ENCODE data around the gene MAPRE2.
"Not testable (repeated sequence)": the region's sequence is repeated elsewhere in the genome, so short reads cannot be mapped to it uniquely, and the experiment has no call there.

The MAPRE2 gene

GRCh38 chr18:35143622-35144596, 102.7 kb downstream of the MAPRE2 start:
- Histone ChIP-seq H3K27ac (no peak overlapping the region), H3K27me3 (ENCODE audit: insufficient read depth, low read depth, severe bottlenecking) (no peaks in the 10 kb centered on the region), H3K9me3 (ENCODE audit: severe bottlenecking) (no peaks in the 10 kb centered on the region), H3K4me3 (ENCODE audit: low read depth, low read length) (no peak overlapping the region), H3K36me3 (no peaks in the 10 kb centered on the region)
- peak; percentile 60 for DNase-seq
- TF ChIP-seq, protein P1, sequence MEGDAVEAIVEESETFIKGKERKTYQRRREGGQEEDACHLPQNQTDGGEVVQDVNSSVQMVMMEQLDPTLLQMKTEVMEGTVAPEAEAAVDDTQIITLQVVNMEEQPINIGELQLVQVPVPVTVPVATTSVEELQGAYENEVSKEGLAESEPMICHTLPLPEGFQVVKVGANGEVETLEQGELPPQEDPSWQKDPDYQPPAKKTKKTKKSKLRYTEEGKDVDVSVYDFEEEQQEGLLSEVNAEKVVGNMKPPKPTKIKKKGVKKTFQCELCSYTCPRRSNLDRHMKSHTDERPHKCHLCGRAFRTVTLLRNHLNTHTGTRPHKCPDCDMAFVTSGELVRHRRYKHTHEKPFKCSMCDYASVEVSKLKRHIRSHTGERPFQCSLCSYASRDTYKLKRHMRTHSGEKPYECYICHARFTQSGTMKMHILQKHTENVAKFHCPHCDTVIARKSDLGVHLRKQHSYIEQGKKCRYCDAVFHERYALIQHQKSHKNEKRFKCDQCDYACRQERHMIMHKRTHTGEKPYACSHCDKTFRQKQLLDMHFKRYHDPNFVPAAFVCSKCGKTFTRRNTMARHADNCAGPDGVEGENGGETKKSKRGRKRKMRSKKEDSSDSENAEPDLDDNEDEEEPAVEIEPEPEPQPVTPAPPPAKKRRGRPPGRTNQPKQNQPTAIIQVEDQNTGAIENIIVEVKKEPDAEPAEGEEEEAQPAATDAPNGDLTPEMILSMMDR (IDR thresholded peaks at IDR 0.05; ENCODE audit: low read depth, low read length): peak; percentile 88

GRCh38 chr18:35144698-35145097, 103.5 kb downstream of the MAPRE2 start:
- no peaks in the 10 kb centered on the region for H3K36me3 ChIP-seq
- no peak for DNase-seq

DNA sequence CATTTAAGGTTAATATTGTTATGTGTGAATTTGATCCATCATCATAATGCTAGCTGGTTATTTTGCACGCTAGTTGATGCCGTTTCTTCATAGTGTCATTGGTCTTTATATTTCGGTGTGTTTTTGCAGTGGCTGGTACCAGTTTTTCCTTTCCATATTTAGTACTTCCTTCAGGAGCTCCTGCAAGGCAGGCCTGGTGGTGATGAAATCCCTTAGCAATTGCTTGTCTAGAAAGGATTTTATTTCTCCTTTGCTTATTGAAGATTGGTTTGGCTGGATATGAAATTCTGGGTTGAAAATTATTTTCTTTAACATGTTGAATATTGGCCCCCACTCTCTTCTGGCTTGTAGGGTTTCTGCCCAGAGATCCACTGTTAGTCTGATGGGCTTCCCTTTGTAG, 109.0 kb downstream of the MAPRE2 start:
- not testable (repeated sequence) for DNase-seq; H3K36me3 ChIP-seq; H3K9me3 ChIP-seq (ENCODE audit: severe bottlenecking); H3K27me3 ChIP-seq (ENCODE audit: insufficient read depth, low read depth, severe bottlenecking); H3K4me3 ChIP-seq (ENCODE audit: low read depth, low read length); H3K27ac ChIP-seq

More at GRCh38 chr18:35144698-35145097, 103.5 kb downstream of the MAPRE2 start:
- TF ChIP-seq, protein P1 (IDR thresholded peaks at IDR 0.05; ENCODE audit: low read depth, low read length): no peak
- Histone ChIP-seq H3K27me3 (ENCODE audit: insufficient read depth, low read depth, severe bottlenecking) (no peaks in the 10 kb centered on the region), H3K9me3 (ENCODE audit: severe bottlenecking) (no peaks in the 10 kb centered on the region), H3K4me3 (ENCODE audit: low read depth, low read length) (no peak overlapping the region), H3K27ac (no peak overlapping the region)

GRCh38 chr18:35153609-35154272, 112.5 kb downstream of the MAPRE2 start:
- no peaks in the 10 kb centered on the region for H3K36me3 ChIP-seq
- H3K27me3 ChIP-seq (ENCODE audit: insufficient read depth, low read depth, severe bottlenecking): no peaks in the 10 kb centered on the region
- H3K4me3 ChIP-seq (ENCODE audit: low read depth, low read length): no peak overlapping the region
- DNase-seq: no peak
- TF ChIP-seq, protein P1 (IDR thresholded peaks at IDR 0.05; ENCODE audit: low read depth, low read length): no peak
- no peaks in the 10 kb centered on the region for H3K9me3 ChIP-seq (ENCODE audit: severe bottlenecking)
- no peak overlapping the region for H3K27ac ChIP-seq

GRCh38 chr18:35155398-35156117, 114.3 kb downstream of the MAPRE2 start:
- Histone ChIP-seq H3K27me3 (ENCODE audit: insufficient read depth, low read depth, severe bottlenecking) (no peaks in the 10 kb centered on the region), H3K36me3 (no peaks in the 10 kb centered on the region), H3K4me3 (ENCODE audit: low read depth, low read length) (no peak overlapping the region), H3K9me3 (ENCODE audit: severe bottlenecking) (no peaks in the 10 kb centered on the region), H3K27ac (no peak overlapping the region)
- no peak for DNase-seq
- TF ChIP-seq, protein P1 (IDR thresholded peaks at IDR 0.05; ENCODE audit: low read depth, low read length): no peak

- H3K9me3 ChIP-seq (ENCODE audit: severe bottlenecking): no peaks in the 10 kb centered on the region
- TF ChIP-seq, protein P1 (IDR thresholded peaks at IDR 0.05; ENCODE audit: low read depth, low read length): no peak
- no peak overlapping the region for H3K4me3 ChIP-seq (ENCODE audit: low read depth, low read length)
- no peaks in the 10 kb centered on the region for H3K36me3 ChIP-seq
- H3K27me3 ChIP-seq (ENCODE audit: insufficient read depth, low read depth, severe bottlenecking): no peaks in the 10 kb centered on the region
- no peak overlapping the region for H3K27ac ChIP-seq
- no peak for DNase-seq
Observed at GRCh38 chr18:35157181-35157580, 116.0 kb downstream of the MAPRE2 start.
